ENCODE data around the gene GAS2L1.

The GAS2L1 gene

DNA sequence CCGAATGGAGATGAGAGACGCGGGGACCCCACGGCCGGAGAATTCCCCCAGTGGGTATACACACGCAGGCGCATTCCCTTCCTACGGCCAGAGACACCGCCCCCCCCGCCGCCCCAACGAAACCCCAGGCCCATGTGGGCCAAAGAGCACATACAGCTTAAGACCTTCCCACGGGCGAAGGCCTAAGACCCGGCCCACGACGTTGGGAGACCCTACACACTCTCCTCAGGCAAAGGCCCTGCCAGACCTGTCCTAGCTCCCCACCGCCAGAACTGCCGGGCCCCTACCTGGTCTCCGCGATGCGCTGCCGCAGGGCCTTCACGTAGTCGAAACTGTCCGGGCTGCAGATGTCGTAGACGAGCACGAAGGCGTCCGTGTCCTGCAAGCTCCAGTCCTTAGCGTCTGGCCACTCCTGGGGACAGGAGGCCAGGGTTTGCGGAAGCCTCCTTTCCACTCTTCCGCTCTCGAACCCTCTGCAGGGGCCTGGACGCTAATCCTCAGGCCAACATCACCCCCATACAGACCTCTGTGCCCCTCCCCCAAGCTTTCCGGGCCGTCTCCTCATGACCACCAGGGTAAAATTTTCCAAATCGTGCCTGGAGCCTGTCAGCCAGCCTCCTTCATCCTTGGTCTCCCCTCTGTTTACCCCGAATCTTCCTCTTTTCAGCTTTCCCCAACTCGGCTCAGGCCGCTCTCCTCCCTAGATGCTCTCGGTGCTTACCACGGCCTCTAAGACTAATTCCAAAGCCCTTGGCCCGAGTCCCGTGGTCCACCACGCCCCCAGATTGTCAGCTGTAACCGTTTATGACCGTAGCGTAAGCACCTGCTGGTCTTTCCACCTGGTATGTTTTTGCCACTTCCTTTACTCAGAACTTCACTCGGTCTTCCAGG, 7.4 kb downstream of the GAS2L1 start:
- TF ChIP-seq, protein P1, sequence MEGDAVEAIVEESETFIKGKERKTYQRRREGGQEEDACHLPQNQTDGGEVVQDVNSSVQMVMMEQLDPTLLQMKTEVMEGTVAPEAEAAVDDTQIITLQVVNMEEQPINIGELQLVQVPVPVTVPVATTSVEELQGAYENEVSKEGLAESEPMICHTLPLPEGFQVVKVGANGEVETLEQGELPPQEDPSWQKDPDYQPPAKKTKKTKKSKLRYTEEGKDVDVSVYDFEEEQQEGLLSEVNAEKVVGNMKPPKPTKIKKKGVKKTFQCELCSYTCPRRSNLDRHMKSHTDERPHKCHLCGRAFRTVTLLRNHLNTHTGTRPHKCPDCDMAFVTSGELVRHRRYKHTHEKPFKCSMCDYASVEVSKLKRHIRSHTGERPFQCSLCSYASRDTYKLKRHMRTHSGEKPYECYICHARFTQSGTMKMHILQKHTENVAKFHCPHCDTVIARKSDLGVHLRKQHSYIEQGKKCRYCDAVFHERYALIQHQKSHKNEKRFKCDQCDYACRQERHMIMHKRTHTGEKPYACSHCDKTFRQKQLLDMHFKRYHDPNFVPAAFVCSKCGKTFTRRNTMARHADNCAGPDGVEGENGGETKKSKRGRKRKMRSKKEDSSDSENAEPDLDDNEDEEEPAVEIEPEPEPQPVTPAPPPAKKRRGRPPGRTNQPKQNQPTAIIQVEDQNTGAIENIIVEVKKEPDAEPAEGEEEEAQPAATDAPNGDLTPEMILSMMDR (IDR thresholded peaks at IDR 0.05; ENCODE audit: low read depth, low read length): no peak
- H3K4me3 ChIP-seq (ENCODE audit: low read depth, low read length): no peak overlapping the region

DNA sequence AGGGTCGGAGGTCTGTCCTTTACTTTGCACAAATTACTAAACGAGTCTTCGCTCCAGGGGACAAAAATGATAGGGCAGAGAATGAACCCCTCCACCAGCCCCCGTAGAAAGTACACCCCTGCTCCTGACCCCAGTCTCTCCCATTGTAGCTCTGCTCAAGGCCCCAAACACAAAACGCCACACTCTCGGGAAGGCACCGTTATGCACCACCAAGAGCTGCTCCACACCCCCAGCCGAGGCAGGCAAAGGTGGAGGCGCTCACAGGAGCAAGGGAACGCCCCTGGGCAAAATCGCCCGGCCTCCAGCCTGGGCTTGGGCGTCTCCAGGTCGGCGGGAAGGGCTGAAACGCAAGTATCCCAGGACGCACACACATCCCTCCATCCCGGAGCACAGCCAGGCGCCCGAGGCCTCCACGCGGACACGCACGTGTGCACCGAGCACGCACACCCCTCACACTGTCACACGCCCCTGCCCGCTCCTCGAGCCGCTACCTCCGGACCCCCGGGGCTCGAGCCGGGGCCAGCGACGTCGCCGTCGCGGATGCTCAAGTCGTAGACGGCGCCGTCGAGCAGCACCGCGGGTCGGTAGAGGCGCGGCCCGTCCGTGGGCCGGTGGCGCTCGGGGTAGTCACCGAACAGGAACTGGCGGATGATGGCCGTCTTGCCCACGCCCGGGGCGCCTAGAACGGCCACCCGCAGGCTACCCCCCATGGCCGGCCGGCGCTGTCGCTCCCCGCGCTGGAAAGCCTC, 8.3 kb downstream of the GAS2L1 start:
- no peak overlapping the region for H3K4me3 ChIP-seq (ENCODE audit: low read depth, low read length)
- TF ChIP-seq, protein P1 (IDR thresholded peaks at IDR 0.05; ENCODE audit: low read depth, low read length): no peak

DNA sequence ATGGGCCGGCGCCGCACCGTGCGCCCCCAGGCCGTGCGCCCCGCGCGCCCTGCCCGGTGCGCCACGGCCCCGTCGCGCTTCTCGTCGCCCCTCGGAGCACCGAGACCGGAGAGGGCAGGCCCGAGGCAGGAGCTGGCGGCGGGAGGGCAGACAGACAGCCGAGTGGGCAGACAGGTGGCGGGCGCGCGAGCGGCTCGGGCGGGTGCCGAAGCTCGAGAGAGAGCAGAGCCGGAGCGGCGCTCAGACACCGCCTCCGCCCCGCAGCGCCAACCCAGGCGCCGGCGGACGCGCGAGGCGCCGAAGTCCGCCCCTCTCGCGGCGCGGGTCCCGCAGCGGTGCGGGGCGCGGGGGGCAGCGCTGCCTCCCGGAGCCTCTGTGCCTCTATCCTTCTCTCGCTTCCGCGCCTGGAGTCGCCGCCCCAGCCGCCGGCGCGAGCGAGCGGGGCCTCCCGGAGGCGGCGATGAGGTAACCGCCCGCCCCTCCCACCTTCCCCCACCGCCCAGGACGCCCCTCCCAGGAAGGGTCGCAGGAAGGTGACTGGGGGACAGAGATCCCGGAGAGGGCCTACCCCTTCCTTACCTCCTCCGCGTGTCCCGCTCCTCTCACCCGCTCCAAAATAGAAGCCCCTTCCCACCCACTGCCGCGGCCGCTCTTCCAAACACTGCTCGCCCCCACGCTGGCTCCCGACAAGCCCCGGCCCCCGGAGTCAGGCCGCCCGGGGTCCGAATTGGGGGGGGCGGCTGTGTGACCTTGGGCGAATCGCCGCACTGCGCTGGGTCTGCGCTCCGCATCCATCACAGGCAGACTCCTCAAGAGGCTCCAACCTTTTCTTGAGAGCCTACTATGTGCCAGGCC, 9.1 kb downstream of the GAS2L1 start, which contains the start of gene RASL10A:
TSS of gene RASL10A (minus strand) at position 412 of the 855 bp plus-strand sequence. CDS start 451 bp downstream, outside the sequence.
- TF ChIP-seq, protein P1 (IDR thresholded peaks at IDR 0.05; ENCODE audit: low read depth, low read length): no peak
- H3K4me3 ChIP-seq (ENCODE audit: low read depth, low read length): 0 out of 2 replicates have a peak within 1 kb of the TSS, but pooled peaks have one; percentile 22

DNA sequence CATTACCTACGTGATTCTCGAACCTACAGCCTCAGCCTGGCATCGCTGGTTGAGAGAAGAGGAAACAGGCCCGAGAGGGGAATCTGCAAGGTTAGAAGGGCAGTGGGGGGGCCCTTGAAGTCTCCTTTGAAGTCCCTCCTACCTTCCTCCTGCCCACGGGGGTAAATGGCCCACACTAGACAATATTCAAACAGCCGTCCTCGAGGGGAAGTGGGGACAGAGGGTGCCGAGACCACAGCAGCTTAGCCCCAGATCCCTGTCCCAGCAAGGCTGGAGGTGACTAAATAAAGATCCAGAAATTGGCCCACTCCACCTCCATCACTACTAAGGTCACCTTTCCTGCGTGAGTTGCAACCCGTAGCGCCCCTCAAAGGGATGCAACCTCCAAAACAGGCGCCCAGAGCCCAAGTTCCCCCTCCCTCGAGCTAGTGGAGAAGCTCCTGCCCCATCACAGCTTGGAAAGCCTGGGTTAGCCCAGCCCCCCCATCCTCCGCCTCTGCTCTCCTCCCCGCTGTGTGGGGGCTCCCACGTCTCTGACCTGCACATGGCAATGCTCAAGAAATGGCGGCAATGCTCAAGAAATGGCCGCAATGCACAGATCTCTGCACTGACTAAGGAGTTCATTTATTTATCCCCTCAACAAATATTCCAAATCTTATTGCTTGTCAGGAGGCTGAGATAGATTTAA, 9.8 kb downstream of the GAS2L1 start:
- TF ChIP-seq, protein P1 (IDR thresholded peaks at IDR 0.05; ENCODE audit: low read depth, low read length): no peak
- no peak overlapping the region for H3K4me3 ChIP-seq (ENCODE audit: low read depth, low read length)

DNA sequence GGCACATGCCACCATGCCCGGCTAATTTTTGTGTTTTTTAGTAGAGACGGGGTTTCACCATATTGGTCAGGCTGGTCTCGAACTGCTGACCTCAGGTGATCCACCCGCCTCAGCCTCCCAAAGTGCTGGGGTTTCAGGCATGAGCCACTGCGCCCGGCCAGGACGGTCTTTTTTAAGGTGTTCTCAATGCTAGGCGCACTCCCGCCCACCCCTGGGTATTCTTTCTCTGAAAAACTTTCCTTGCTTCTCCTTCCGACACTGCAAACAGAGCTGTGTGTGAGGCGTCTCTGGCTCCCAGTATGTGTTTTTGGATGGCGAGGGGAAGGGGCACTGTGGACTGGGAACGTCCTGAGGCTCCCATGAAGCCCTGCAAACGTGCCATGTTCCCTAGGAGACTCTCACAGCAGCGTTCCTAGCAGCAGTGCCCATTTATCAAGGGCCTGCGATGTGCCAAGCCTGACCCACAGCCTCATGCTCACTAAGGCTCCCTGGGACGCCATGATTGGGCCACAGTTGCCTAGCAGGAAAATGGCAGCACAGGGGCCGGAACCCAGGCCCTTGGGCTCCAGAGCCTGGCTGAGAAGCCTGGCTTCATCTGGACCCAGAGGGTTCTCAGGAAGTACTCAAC, 11.5 kb downstream of the GAS2L1 start:
- no peak overlapping the region for H3K4me3 ChIP-seq (ENCODE audit: low read depth, low read length)
- TF ChIP-seq, protein P1 (IDR thresholded peaks at IDR 0.05; ENCODE audit: low read depth, low read length): no peak

DNA sequence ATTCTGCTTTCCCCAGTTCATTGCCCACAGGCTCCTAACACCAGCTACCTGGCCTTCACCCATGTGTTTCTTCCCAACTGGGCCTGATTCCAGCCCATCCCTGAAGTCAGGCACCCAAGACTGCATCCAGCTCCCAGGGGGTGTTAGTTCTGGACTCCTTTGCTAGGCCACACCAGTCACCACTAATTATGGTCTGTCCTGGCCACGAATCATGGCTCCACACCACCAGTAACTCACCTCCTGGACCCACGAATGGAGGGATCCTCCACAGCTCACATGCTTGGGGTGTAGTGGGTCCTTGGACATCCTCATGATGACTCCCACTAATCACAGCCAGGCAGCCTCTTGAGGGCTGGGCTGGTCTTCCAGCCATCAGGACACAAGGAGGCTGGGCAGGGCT, 12.6 kb downstream of the GAS2L1 start:
- TF ChIP-seq, protein P1 (IDR thresholded peaks at IDR 0.05; ENCODE audit: low read depth, low read length): no peak
- H3K4me3 ChIP-seq (ENCODE audit: low read depth, low read length): no peak overlapping the region
